ENCODE data around the gene C1S.
"Not testable (repeated sequence)": the region's sequence is repeated elsewhere in the genome, so short reads cannot be mapped to it uniquely, and the experiment has no call there.

C1S gene

DNA sequence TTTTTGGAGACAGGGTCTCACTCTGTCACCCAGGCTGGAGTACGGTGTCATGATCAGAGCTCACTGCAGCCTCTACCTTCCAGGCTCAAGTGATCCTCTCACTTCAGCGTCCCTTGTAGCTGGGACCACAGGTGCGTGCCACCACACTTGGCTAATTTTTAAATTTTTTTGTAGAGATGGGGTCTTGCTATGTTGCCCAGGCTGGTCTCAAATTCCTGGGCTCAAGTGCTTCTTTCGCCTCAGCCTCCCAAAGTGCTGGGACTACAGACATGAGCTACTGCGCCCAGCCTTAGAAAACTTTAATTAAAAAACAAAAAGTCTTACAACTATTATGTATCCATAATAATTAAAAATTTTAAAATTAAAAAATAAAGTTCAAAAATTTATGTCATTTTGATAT is 46.7 kb downstream of the C1S start:
- not testable (repeated sequence) for DNase-seq

DNA sequence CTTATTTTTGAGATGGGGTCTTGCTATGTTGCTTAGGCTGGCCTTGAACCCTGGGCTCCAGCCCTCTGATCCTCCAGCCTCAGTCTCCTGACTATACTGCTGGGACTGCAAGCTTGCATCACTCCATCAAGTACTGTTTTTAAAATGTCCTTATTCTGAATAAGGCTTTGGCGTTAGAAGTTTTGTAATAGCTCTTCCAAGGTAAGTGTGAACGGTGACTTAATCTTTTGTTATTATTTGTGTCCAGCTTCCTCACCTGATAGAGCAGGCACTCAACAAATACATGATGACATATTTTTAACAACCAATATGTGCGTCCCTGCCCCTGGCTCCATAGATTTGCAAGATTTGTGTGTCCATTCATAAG is 47.1 kb downstream of the C1S start:
- no peak for DNase-seq

DNA sequence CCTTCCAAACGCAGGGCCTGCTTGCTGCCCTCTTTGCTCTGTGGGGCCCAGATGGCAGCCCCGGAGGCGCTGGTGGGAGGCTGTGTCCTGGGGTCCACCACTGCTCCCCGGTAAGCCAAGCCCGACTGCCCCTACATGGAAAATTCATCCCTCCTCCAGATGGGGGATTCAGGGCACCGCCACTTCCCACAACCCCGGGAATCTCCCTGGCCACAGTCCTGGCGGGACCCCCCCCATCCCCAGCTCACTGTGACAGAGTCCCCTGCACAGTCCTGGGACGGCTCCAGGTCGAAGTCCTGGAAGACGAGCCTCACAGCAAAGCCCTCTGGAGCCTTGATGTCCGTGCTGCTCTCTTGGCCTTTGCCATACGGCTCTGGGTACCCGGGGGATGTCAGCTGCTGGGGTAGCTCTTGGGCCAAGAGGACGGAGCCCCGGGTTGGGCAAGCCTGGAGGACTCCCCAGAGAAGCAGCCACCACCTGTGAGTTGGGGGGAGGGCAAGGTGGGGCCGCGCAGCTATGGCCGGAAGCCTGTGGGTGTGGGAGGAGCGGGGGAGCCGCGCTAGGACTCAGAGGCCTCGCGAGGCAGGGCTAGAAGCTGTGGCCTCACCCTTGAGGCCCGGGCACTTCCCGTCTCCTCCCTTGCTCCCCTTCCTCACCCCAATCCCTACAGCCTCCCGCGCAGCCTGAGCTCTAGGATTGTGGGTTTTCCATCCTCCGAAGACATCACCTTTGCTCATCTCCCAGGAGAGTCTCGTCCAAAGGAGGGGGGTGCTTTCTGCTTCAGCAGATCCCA is 47.7 kb downstream of the C1S start:
- DNase-seq, result peak; percentile 32

DNA sequence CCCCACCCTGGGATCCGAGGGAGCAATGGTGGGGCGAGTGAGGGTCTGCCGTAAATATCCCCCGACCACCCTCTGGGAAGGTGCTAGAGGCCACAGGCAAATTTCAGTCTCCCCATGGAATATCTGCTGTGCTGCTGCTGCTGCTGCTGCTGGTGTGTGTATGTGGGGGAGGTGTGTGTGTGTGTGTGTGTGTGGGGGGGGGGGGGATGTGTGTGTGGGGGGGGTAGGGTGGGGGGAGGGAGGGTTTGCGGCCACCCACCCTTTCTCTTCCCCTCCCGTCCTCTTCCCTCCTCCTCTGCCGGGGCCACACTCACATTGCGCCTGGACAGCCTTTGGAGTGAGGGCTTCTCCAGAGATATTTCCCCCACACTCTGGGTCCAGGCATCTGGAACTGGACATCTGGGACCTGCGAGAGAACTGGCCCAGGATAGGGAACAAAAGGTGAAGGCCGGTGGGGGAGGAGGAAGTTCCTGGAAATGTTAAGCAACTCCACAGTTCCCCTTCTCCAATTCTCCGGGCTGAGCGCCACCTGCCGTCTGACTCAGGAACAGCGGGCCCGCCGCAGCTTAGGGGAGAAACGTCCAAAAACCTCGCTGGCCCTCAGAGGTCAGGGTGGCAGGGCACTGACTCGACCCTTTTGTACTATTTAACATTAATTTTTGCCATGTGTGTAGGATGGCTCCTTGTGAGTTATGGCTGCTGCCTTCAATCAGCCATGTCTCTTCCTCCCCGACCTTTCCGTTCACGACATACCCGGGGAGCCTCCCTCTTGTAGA is 48.5 kb downstream of the C1S start, which contains the start of gene C1RL:
TSS of gene C1RL (minus strand) at position 419 of the 776 bp plus-strand sequence. CDS start at position 385, 34 bp downstream.
- DNase-seq, result peak; percentile 41

DNA sequence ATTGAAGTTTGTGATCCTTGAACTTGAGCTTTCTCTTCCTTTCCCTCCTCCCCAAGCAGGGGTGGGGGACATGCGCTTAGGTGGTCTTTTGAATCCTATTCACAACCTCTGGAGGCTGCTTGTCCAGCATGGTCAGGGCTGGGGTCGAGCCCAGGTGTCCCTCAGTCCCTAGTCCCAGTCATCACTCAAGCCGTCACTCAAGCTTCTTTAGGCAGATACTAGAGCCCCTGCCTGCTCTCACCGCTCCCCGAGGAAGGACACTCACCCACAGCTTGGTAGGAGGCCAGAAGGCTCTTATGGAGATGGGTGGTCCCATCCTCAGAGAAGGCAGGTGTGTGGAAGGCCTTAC is 49.0 kb downstream of the C1S start:
- no peak for DNase-seq

DNA sequence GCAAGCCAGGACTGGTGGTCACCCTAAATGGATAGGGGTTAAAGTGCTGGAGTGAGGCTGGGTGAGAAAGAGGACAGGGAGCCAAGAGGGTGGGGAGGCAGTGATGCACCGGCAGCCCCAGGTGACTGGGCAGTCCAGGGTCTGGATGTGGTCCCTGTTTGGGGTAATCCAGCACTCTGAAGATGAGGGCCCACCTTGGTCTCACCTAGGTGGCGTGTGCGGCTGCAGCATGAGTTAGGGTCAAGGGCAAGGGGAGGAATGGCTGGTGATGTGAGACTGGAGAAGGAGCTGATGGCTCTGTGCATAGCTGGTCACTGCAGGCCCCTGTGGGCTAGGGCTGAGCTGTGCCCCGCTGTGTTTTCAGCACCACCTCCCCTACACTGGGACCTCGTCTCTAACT is 50.1 kb downstream of the C1S start:
- DNase-seq, result no peak

DNA sequence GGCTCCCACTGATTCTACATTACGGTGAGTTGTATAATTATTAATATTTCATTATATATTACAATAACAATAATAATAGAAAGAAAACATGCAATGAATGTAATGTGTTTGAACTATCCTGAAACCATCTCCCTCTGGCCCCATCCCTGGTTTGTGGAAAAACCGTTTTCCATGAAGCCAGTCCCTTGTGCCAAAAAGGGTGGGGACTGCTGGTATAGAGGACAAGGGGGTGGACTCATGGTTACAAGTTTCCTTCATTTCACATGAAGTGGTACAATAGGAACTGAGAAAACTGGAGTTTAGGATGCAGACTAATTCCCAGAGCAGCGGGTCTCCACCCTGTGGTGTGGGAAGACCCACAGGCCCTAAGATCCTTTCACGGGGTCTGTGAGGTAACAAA is 51.5 kb downstream of the C1S start:
- no peak for DNase-seq

DNA sequence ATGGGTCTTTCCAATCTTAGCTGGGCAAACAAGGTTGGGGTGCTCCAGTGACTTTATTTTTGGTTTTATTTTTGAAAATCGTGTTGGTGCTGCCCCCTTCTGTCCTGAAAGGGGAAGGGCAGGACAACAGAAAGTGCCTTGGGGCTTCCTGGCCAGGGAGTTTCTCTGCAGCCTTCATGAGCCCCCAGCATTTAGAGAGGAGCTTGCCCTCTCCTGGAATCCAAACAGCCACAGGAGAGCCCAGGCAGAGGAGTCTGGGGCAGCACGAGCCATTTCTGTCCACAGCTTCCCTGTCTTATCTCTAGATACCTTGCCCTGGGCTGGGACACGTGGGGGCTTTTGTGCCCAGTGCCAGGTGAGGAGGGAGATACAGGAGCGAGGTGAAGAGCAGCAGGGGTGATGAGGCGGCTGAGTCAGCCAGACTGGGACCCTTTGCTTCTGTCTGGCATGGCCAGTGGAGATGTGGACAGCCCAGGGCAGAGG is 52.9 kb downstream of the C1S start:
- no peak for DNase-seq

DNA sequence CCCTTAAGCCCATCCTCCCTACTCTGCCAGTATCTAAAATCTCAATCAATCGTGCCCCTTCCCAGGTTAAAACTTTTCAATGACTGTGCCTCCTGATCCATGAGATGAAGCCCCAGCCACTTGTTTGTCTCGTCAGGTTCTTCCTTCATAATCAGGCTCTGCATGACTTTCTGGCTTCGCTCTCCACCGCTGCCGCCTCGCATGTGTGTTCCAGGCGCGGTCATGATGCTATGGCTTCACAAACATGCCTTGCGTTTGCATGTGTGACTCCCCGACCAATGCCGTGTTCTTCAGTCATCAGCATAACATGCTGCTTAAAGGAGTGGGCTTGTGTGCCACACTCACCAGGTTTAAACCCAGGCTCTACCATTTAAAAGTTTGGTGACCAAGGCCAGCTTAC is 53.5 kb downstream of the C1S start:
- DNase-seq, result no peak

DNA sequence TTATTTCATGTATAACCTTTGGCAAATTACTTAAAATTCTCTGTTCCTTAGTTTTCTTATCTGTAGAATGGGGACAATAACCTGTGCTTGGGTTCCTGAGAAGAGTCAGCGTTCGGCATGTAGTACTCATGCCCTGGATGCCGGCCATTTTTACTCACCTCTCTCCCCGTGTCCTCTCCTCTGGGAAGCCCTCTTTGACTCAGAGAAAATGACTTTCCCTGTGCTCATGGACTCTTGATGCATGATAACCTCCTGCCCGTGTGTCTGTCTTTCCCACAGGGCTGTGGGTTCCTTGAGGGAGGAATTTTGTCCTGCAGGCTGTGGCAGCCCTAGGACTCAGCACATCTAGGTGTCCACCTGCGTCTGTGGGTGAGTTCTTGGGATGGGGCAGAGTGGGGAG is 54.3 kb downstream of the C1S start:
- no peak for DNase-seq

DNA sequence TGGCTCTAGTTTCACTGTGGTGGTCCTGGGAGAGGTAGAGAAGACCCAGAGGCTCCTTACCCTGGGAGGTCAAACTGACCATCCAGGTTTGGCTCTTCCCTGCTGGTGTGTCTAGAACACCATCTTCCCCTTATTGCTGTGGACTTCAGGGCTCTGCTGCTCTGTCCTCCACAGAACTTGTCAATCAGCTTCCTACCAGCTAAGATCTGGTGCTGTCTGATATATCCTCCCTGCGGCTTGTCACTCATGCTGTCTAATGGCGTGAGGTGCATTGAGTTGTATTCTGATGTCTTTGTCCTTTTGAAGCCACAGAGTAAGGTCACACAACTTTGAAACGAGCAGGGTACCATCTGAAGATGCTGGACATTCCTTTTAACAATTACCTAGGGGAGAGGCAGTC is 55.7 kb downstream of the C1S start:
- DNase-seq, result no peak

DNA sequence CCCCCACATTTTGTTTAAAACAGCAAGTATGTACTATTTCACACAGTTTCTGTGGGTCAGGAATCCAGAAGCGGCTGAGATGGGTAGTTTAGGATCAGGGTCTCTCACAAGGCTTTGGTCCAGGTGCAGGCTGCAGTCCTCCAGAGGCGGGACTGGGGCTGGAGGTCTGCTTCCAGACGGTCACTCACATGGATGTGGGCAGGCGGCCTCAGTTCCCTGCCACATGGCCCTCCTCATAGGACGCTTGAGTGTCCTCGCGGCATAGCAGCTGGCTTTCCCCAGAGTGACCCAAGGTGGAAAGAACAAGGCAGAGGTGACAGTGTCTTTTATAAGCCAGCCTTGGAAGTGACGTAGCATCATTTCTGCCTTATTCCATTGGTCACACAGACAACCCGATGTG is 56.4 kb downstream of the C1S start:
- DNase-seq, result no peak

DNA sequence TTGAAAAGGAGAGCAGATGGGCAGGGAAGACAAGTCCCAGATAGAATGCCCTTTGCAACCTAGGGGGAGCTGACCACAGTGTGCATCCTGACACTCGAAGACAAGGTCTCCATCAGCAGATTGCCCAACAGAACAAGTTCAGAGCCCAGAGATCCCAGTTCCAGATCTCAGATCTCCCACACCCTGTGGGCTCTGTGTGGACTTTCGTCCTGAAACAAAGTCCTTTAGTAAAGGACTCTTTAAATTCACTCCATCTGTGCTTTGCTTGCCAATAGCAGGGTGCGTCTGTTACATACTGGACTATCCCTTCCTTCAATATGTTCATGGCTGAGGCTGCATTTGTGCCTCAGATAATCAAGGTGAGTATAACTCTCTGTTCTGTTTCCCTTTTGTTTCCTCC is 57.2 kb downstream of the C1S start:
- DNase-seq, result no peak

DNA sequence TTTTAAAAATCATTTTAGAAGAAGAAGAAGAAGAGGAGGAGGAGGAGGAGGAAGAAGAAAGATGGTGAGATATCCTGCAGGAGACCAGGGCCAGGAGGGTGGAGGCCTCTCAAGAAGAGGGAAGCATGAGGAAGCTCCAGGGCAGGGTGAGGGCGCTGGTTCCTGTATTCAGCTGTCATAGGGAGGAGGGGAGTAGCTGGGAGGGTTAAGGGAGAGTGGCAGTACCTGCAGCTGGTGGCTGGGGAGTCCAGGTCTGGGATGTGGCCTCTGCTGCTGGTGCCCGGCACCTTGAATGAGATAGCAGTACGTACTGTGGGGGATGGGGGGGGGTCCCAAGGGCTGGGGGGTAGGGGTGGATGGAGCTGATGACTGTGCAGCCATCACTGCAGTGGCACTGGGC is 58.4 kb downstream of the C1S start:
- DNase-seq, result no peak

DNA sequence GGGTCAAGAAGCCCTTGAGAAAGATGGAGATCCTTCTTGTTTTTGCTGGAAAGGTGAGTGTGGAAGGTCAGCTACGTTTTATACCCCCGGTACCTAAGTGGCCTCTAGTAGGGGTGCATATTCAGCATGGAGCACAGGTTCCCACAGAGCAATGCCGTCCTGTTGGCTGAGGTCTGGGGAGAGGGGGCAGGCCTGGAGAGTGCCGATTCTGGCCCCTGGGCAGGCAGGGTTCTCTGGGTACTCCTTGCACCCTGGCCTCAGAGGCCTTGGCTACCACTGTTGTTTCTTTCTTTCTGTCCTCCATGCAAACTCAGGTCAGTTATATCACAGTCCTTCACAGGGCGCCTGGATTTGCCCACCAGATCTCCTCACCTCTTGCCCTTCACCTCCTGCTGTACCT is 59.6 kb downstream of the C1S start:
- no peak for DNase-seq
